HEK293 (cell line): ENCODE data around the gene PRIMPOL.

Experiments used
- HOXA7 ChIP-seq: sonication (generic); formaldehyde crosslinking; IDR thresholded peaks from 2 replicates; pipeline ENCODE4 v1.8.1; 2022; ENCODE audit warnings: missing genetic modification reagents, borderline replicate concordance
- ZFP37 ChIP-seq: fragments of 450-650 bp; formaldehyde crosslinking; IDR thresholded peaks from 2 replicates; pipeline ENCODE4 v1.5.1; 2016; ENCODE audit warnings: missing biosample characterization, missing genetic modification characterization
- ZNF133 ChIP-seq: fragments of 450-650 bp; formaldehyde crosslinking; IDR thresholded peaks from 2 replicates; pipeline ENCODE4 v1.5.1; 2016; ENCODE audit warnings: missing biosample characterization, missing genetic modification characterization
- ZNF776 ChIP-seq: fragments of 450-650 bp; formaldehyde crosslinking; IDR thresholded peaks from 2 replicates; pipeline ENCODE4 v1.5.0; 2017; ENCODE audit warnings: missing biosample characterization, missing genetic modification characterization, borderline replicate concordance
- TF ChIP-seq, protein P1 (sequence below): fragments of 450-650 bp; formaldehyde crosslinking; IDR thresholded peaks from 2 replicates; pipeline ENCODE4 v1.5.1; 2016; ENCODE audit warnings: missing biosample characterization, missing genetic modification characterization
- TF ChIP-seq, protein P2 (sequence below): fragments of 450-650 bp; formaldehyde crosslinking; conservative IDR thresholded peaks from 2 replicates; pipeline ENCODE4 v1.5.1; 2016; ENCODE audit warnings: low read depth, missing biosample characterization, missing genetic modification characterization

DNA sequence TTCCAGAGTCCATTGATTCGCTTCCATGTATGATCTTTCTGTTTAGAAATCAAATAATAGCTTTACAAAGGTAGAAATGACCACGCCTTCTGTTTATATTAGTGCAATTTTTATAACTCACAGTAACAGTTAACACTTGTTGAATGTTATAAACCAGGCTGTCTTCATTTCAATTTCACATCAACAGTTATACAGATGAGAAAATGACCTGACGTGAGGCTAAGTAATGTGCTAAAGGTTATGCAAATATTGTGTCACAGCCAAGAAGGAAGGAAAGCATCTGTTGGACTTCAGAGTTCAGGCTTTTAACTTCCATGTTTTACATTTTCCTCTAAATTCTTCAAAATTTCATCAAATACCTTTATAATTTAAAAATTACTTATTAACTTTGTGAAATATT is 14.2 kb upstream of the PRIMPOL start:
- TF ChIP-seq, protein P1, sequence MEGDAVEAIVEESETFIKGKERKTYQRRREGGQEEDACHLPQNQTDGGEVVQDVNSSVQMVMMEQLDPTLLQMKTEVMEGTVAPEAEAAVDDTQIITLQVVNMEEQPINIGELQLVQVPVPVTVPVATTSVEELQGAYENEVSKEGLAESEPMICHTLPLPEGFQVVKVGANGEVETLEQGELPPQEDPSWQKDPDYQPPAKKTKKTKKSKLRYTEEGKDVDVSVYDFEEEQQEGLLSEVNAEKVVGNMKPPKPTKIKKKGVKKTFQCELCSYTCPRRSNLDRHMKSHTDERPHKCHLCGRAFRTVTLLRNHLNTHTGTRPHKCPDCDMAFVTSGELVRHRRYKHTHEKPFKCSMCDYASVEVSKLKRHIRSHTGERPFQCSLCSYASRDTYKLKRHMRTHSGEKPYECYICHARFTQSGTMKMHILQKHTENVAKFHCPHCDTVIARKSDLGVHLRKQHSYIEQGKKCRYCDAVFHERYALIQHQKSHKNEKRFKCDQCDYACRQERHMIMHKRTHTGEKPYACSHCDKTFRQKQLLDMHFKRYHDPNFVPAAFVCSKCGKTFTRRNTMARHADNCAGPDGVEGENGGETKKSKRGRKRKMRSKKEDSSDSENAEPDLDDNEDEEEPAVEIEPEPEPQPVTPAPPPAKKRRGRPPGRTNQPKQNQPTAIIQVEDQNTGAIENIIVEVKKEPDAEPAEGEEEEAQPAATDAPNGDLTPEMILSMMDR: no peak
- no peak for TF ChIP-seq ZFP37 (tag by site-specific recombination)
- TF ChIP-seq, protein P2, sequence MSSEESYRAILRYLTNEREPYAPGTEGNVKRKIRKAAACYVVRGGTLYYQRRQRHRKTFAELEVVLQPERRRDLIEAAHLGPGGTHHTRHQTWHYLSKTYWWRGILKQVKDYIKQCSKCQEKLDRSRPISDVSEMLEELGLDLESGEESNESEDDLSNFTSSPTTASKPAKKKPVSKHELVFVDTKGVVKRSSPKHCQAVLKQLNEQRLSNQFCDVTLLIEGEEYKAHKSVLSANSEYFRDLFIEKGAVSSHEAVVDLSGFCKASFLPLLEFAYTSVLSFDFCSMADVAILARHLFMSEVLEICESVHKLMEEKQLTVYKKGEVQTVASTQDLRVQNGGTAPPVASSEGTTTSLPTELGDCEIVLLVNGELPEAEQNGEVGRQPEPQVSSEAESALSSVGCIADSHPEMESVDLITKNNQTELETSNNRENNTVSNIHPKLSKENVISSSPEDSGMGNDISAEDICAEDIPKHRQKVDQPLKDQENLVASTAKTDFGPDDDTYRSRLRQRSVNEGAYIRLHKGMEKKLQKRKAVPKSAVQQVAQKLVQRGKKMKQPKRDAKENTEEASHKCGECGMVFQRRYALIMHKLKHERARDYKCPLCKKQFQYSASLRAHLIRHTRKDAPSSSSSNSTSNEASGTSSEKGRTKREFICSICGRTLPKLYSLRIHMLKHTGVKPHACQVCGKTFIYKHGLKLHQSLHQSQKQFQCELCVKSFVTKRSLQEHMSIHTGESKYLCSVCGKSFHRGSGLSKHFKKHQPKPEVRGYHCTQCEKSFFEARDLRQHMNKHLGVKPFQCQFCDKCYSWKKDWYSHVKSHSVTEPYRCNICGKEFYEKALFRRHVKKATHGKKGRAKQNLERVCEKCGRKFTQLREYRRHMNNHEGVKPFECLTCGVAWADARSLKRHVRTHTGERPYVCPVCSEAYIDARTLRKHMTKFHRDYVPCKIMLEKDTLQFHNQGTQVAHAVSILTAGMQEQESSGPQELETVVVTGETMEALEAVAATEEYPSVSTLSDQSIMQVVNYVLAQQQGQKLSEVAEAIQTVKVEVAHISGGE (tag by site-specific recombination): no peak
- TF ChIP-seq ZNF776 (tag by site-specific recombination): no peak
- no peak for TF ChIP-seq ZNF133 (tag by site-specific recombination)
- no peak for TF ChIP-seq HOXA7 (CRISPR knock-in tag)
